DOHH2 (cell line): Measurements from ENCODE around the gene GGT6.

Experiments used
- EZH2phosphoT487 ChIP-seq: fragments of 200-600 bp; sonication (generic); IDR thresholded peaks from 2 replicates; pipeline ENCODE4 v1.6.1; 2017; ENCODE audit warnings: borderline replicate concordance, mild to moderate bottlenecking, antibody characterized with exemption, low read length, moderate library complexity, mixed read lengths
- TF ChIP-seq, protein P1 (sequence below): fragments of 200-600 bp; sonication (generic); IDR thresholded peaks from one replicate; pipeline ENCODE4 v1.5.1; 2014; ENCODE audit warnings: antibody characterized with exemption, mild to moderate bottlenecking, low read depth, low read length; ENCODE audit not compliant: poor library complexity, severe bottlenecking

DNA sequence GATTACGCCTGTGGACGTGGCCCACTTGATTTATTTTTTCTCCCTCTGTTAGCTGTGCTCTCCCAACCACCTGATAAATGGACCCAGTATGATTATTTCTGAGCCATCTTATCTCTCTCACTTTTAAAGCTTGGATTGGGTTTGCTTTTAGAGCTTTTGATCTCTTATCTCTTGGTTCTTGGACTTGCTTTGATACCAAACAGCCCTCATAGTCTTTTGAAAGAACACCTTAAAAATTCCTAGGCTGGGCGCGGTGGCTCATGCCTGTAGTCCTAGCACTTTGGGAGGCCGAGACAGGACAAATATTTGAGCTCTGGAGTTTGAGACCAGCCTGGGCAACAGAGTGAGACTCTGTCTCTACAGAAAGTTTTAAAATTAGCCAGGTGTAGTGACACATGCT, 49.8 kb upstream of the GGT6 start:
- TF ChIP-seq, protein P1, sequence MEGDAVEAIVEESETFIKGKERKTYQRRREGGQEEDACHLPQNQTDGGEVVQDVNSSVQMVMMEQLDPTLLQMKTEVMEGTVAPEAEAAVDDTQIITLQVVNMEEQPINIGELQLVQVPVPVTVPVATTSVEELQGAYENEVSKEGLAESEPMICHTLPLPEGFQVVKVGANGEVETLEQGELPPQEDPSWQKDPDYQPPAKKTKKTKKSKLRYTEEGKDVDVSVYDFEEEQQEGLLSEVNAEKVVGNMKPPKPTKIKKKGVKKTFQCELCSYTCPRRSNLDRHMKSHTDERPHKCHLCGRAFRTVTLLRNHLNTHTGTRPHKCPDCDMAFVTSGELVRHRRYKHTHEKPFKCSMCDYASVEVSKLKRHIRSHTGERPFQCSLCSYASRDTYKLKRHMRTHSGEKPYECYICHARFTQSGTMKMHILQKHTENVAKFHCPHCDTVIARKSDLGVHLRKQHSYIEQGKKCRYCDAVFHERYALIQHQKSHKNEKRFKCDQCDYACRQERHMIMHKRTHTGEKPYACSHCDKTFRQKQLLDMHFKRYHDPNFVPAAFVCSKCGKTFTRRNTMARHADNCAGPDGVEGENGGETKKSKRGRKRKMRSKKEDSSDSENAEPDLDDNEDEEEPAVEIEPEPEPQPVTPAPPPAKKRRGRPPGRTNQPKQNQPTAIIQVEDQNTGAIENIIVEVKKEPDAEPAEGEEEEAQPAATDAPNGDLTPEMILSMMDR = no peak
- no peak for TF ChIP-seq EZH2phosphoT487
